ENCODE measurements around the gene RAB11FIP2. TPM values are rescaled to one million over a fixed set of nuclear protein-coding genes. Genes with fewer than 3 reads are reported as not detected.

Gene RAB11FIP2
- total RNA-seq, 3 donors from 2014 or later (not counting 1 experiment from before 2014, with no cell fraction given), result 30.1 to 37.1 (median 32.1) TPM

DNA sequence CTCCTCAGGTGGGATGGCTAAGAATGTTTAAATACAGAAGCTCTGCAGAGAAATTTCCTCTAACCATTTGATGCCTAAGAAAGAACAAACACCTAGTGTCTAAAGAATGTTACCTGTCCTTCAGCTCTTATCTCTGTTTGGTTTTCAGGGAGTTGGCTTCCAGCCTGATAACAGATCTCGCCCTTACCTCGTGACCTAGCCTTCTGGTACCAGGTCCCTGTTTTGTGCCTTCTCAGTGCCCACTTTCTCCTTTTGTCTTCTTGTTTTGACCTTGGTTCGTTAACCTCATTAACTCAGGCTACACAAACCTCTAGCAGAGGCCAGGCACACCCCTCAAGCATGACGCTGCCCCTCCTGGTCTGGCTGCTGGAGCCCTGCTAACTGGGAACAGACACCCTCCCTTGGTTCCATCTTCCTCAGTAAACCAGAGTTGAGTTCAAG is 16.1 kb upstream of the RAB11FIP2 start:
- H3K4me1 Mint-ChIP-seq, result no peaks in the 10 kb centered on the region
- no peak for ATAC-seq
- Histone ChIP-seq H3K27ac (ENCODE audit: low read length) (no peak overlapping the region), H3K9me3 (ENCODE audit: control insufficient read depth, insufficient read depth, low read length) (no peaks in the 10 kb centered on the region), H3K27me3 (ENCODE audit: control insufficient read depth, insufficient read depth, low read length) (peaks cover 2% of the 10 kb centered on the region), H3K36me3 (ENCODE audit: control insufficient read depth, insufficient read depth, low read length) (no peaks in the 10 kb centered on the region), H3K4me3 (ENCODE audit: low read length) (no peak overlapping the region), H3K4me1 (ENCODE audit: control insufficient read depth, insufficient read depth, low read length) (no peaks in the 10 kb centered on the region)
- H3K27ac Mint-ChIP-seq, result no peak overlapping the region
- peaks cover 21 to 59% of the 10 kb centered on the region in 2 donors for H3K27me3 Mint-ChIP-seq (ENCODE audit: low read depth in 2 of 2)
- H3K36me3 Mint-ChIP-seq, result no peaks in the 10 kb centered on the region
- TF ChIP-seq, protein P1, sequence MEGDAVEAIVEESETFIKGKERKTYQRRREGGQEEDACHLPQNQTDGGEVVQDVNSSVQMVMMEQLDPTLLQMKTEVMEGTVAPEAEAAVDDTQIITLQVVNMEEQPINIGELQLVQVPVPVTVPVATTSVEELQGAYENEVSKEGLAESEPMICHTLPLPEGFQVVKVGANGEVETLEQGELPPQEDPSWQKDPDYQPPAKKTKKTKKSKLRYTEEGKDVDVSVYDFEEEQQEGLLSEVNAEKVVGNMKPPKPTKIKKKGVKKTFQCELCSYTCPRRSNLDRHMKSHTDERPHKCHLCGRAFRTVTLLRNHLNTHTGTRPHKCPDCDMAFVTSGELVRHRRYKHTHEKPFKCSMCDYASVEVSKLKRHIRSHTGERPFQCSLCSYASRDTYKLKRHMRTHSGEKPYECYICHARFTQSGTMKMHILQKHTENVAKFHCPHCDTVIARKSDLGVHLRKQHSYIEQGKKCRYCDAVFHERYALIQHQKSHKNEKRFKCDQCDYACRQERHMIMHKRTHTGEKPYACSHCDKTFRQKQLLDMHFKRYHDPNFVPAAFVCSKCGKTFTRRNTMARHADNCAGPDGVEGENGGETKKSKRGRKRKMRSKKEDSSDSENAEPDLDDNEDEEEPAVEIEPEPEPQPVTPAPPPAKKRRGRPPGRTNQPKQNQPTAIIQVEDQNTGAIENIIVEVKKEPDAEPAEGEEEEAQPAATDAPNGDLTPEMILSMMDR (IDR thresholded peaks at IDR 0.05), result no peak
- WGBS (ENCODE audit: insufficient coverage), result 87% methylated on average over 4 of the region's 4 CpGs
- H3K4me3 Mint-ChIP-seq, result no peak overlapping the region
- intact Hi-C loops (cut with micrococcal nuclease), result no loop called here
- no peaks in the 10 kb centered on the region for H3K9me3 Mint-ChIP-seq
- no peak for DNase-seq

DNA sequence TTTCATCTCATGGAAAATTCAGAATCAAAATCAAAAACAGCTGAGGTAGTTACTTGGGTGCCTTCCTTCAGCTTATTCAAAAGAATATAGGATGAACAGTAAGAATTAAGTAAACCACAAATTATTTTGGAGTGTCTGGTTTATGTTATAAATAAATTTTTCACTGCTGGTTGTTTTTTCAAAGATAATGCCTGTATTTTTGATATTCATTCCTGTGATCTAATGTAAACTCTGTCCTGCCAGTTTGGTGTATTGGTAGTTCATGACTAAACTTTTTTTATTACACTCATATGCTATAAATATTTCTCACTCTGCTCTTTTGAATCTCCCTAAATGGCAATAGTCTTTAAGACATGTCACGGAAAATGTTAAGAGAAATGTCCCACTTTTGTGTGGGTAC is 11.6 kb upstream of the RAB11FIP2 start:
- Mint-ChIP-seq H3K36me3 (no peaks in the 10 kb centered on the region), H3K4me1 (no peaks in the 10 kb centered on the region), H3K27ac (no peak overlapping the region), H3K27me3 (ENCODE audit: low read depth in 2 of 2) (peaks cover 21 to 59% of the 10 kb centered on the region in 2 donors), H3K9me3 (no peaks in the 10 kb centered on the region), H3K4me3 (no peak overlapping the region)
- H3K36me3 ChIP-seq (ENCODE audit: control insufficient read depth, insufficient read depth, low read length), result no peaks in the 10 kb centered on the region
- no peak overlapping the region for H3K27ac ChIP-seq (ENCODE audit: low read length)
- TF ChIP-seq, protein P1 (IDR thresholded peaks at IDR 0.05), result no peak
- DNase-seq (no peak), ATAC-seq (no peak)
- no peaks in the 10 kb centered on the region for H3K27me3 ChIP-seq (ENCODE audit: control insufficient read depth, insufficient read depth, low read length)
- H3K9me3 ChIP-seq (ENCODE audit: control insufficient read depth, insufficient read depth, low read length), result no peaks in the 10 kb centered on the region
- intact Hi-C loops (cut with micrococcal nuclease), result no loop called here
- no peak overlapping the region for H3K4me3 ChIP-seq (ENCODE audit: low read length)
- WGBS (ENCODE audit: insufficient coverage), result no CpG with 5 or more reads among the region's 1 CpG
- H3K4me1 ChIP-seq (ENCODE audit: control insufficient read depth, insufficient read depth, low read length), result no peaks in the 10 kb centered on the region

DNA sequence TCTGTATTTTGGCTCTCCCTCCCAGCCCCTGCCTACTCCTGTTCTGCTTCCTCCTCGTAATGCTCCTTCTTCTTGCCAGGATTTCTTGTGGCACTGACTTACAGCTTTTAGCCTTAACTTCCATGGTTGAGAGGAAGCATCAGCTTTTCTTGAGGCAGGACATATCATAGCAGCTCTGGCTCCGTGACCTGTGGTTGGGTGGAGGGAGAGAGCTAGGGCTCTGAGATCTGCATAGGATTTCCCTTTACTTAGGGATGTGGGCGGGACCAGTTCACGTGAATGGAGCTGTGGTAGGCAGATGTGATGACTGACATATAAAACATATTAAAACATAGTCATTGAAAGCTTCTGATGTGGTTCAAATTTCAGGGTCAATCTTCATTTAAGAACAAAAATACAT is 10.6 kb upstream of the RAB11FIP2 start:
- Histone ChIP-seq H3K27me3 (ENCODE audit: control insufficient read depth, insufficient read depth, low read length) (no peaks in the 10 kb centered on the region), H3K36me3 (ENCODE audit: control insufficient read depth, insufficient read depth, low read length) (no peaks in the 10 kb centered on the region), H3K4me3 (ENCODE audit: low read length) (no peak overlapping the region), H3K4me1 (ENCODE audit: control insufficient read depth, insufficient read depth, low read length) (no peaks in the 10 kb centered on the region), H3K9me3 (ENCODE audit: control insufficient read depth, insufficient read depth, low read length) (no peaks in the 10 kb centered on the region), H3K27ac (ENCODE audit: low read length) (no peak overlapping the region)
- no peak overlapping the region for H3K27ac Mint-ChIP-seq
- no peak for DNase-seq
- H3K9me3 Mint-ChIP-seq, result no peaks in the 10 kb centered on the region
- ATAC-seq, result no peak
- TF ChIP-seq, protein P1 (IDR thresholded peaks at IDR 0.05), result no peak
- no peak overlapping the region for H3K4me3 Mint-ChIP-seq
- peaks cover 16 to 51% of the 10 kb centered on the region in 2 donors for H3K27me3 Mint-ChIP-seq (ENCODE audit: low read depth in 2 of 2)
- H3K4me1 Mint-ChIP-seq, result no peaks in the 10 kb centered on the region
- H3K36me3 Mint-ChIP-seq, result no peaks in the 10 kb centered on the region
- 83% methylated on average over 2 of the region's 4 CpGs for WGBS (ENCODE audit: insufficient coverage)
- intact Hi-C loops (cut with micrococcal nuclease), result no loop called here

DNA sequence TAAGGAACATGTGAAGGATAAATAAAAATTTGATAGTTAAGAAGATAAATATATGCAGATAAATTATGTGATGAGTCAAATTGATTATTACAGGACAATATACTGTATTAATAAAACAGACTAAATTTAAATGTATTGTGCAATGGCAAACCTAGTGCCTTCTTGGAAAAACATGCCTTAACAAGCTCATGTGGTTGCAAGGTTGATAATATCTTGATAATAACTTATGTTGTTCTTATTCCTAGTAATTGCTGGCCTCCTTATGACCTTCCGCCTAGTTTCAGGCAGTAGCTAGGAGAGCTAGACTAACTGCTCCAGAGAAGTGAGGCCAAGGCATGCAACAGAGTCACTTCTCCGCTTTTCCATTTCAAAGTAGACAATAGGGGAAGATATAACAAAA is 7.6 kb upstream of the RAB11FIP2 start:
- Histone ChIP-seq H3K4me3 (ENCODE audit: low read length) (no peak overlapping the region), H3K4me1 (ENCODE audit: control insufficient read depth, insufficient read depth, low read length) (no peaks in the 10 kb centered on the region), H3K36me3 (ENCODE audit: control insufficient read depth, insufficient read depth, low read length) (no peaks in the 10 kb centered on the region), H3K27ac (ENCODE audit: low read length) (no peak overlapping the region), H3K27me3 (ENCODE audit: control insufficient read depth, insufficient read depth, low read length) (no peaks in the 10 kb centered on the region), H3K9me3 (ENCODE audit: control insufficient read depth, insufficient read depth, low read length) (no peaks in the 10 kb centered on the region)
- DNase-seq, result no peak
- TF ChIP-seq, protein P1 (IDR thresholded peaks at IDR 0.05), result no peak
- no peak for ATAC-seq
- Mint-ChIP-seq H3K27ac (no peak overlapping the region), H3K4me1 (no peaks in the 10 kb centered on the region), H3K4me3 (no peak overlapping the region), H3K36me3 (no peaks in the 10 kb centered on the region), H3K9me3 (no peaks in the 10 kb centered on the region), H3K27me3 (ENCODE audit: low read depth in 2 of 2) (peaks cover 10 to 45% of the 10 kb centered on the region in 2 donors)
- intact Hi-C loops (cut with micrococcal nuclease), result no loop called here
- WGBS (ENCODE audit: insufficient coverage), result 88% methylated on average over 1 of the region's 2 CpGs
